GM12878 (cell line): ENCODE results near the gene CASK. TPM values are rescaled to one million over a fixed set of nuclear protein-coding genes. Genes with fewer than 3 reads are reported as not detected.

Experiments
- ATAC-seq: fragments of 200-7000 bp; cut with Tn5 transposase; 3 replicates; pipeline ENCODE4 v1.9.1; 2020; ENCODE audit warnings: mild to moderate bottlenecking, moderate library complexity
- BruUV-seq: library from RNA; stranded (reverse); fragments of 400-500 nt; replicated peaks from 2 replicates; lab custom pipeline; 2021; lab: Mats Ljungman, UMichigan
- CTCF ChIA-PET: fragments of 300-600 bp; sonication (Branson Sonifier 250); formaldehyde crosslinking; extraction: SDS; loops from one replicate; lab custom pipeline; 2021; ENCODE audit warnings: inconsistent platforms; lab: Yijun Ruan, JAX
- POLR2A ChIA-PET: fragments of 350-600 bp; formaldehyde crosslinking; extraction: SDS; loops from one replicate; lab custom pipeline; 2021; ENCODE audit warnings: inconsistent platforms; lab: Charles Lee
- RAD21 ChIA-PET: fragments of 300-600 bp; sonication (Branson Sonifier 250); formaldehyde crosslinking; loops from one replicate; lab custom pipeline; 2023; ENCODE audit warnings: antibody characterized with exemption; ENCODE audit not compliant: unreplicated experiment; lab: Charles Lee
- SMC1A ChIA-PET: fragments of 300-600 bp; sonication (Branson Sonifier 250); formaldehyde crosslinking; loops from one replicate; lab custom pipeline; 2023; ENCODE audit not compliant: unreplicated experiment, uncharacterized antibody; lab: Charles Lee
- DNase-seq: peaks from one replicate; pipeline ENCODE4 v3.0.0-alpha.2; 2011; ENCODE audit warnings: low read depth, low spot score
- FAIRE-seq: peaks from 3 replicates; lab custom pipeline; 2011; peaks lifted over from hg19 to GRCh38; lab: Jason Lieb, UNC
- H2AFZ ChIP-seq: 2 replicates; pipeline ENCODE4 v1.6.0; 2011; ENCODE audit warnings: low read depth, low read length, control low read depth; ENCODE audit not compliant: control insufficient read depth
- H3K27ac ChIP-seq: 2 replicates; pipeline ENCODE4 v1.5.1; 2011; ENCODE audit warnings: control low read depth; ENCODE audit not compliant: control insufficient read depth, insufficient read depth
- H3K27me3 ChIP-seq, 2 experiments: replicated peaks in 1 of 2; 2 replicates each; pipeline versions ENCODE4 v1.6.0 to v1.6.1; 2011; ENCODE audit warnings: low read length in 1 of 2; ENCODE audit not compliant: control insufficient read depth in 2 of 2, insufficient read depth in 2 of 2
- H3K36me3 ChIP-seq, 2 experiments: 2 replicates each; pipeline ENCODE4 v1.5.1; 2011; ENCODE audit warnings: low read length in 1 of 2; ENCODE audit not compliant: control insufficient read depth in 2 of 2, insufficient read depth in 2 of 2
- H3K4me1 ChIP-seq: 2 replicates; pipeline ENCODE4 v1.6.1; 2011; ENCODE audit warnings: mild to moderate bottlenecking, low read length, moderate library complexity, mixed read lengths; ENCODE audit not compliant: control insufficient read depth, insufficient read depth
- H3K4me2 ChIP-seq: 2 replicates; pipeline ENCODE4 v1.6.0; 2011; ENCODE audit warnings: control low read depth; ENCODE audit not compliant: control insufficient read depth, insufficient read depth
- H3K4me3 ChIP-seq: fragments of 200-600 bp; sonication (generic); 2 replicates; pipeline ENCODE4 v1.5.1; 2016
- H3K79me2 ChIP-seq: 2 replicates; pipeline ENCODE4 v1.6.0; 2011; ENCODE audit warnings: low read length; ENCODE audit not compliant: control insufficient read depth, insufficient read depth
- H3K9ac ChIP-seq: 2 replicates; pipeline ENCODE4 v1.8.0; 2011; ENCODE audit warnings: low read length, control low read depth, mixed read lengths; ENCODE audit not compliant: control insufficient read depth, insufficient read depth
- H3K9me3 ChIP-seq: replicated peaks from 3 replicates; pipeline ENCODE4 v1.5.1; 2011; ENCODE audit warnings: mild to moderate bottlenecking, low read length; ENCODE audit not compliant: control insufficient read depth, insufficient read depth
- H4K20me1 ChIP-seq: 2 replicates; pipeline ENCODE4 v1.6.0; 2011; ENCODE audit not compliant: control insufficient read depth, insufficient read depth
- SPI1 ChIP-seq: IDR thresholded peaks from 2 replicates; pipeline ENCODE4 v1.6.1; 2011; ENCODE audit warnings: low read depth, mild to moderate bottlenecking, low read length, moderate library complexity, borderline replicate concordance; ENCODE audit not compliant: insufficient read depth
- WGBS: methylation state at CpG from one replicate; pipeline ENCODE4 v1.1.6; 2016; ENCODE audit warnings: low lambda C conversion rate; ENCODE audit not compliant: insufficient replicate concordance, insufficient coverage; ENCODE audit errors: missing lambda C conversion rate; 5-methylcytosine and 5-hydroxymethylcytosine counted together
- in situ Hi-C: fragments of 300-500 bp; cut with MboI; formaldehyde crosslinking; loops from 9 replicates; pipeline ENCODE4 v1.14.3; 2018; ENCODE audit warnings: mixed read lengths
- intact Hi-C: fragments of 100-400 bp; cut with micrococcal nuclease; formaldehyde crosslinking; loops from one replicate; pipeline ENCODE4 v1.14.2; 2022; ENCODE audit not compliant: unreplicated experiment
- polyA plus RNA-seq, 11 experiments: library from polyadenylated mRNA; depleted of rRNA in 4 of 11; unstranded in 6 of 11; stranded (reverse) in 5 of 11; fragments of >200 nt; fragmentation: Nextera tagmentation in 4 of 11; fragmentation: Illumina TruSeq in 1 of 11; extraction: Ambion mirVana in 4 of 11; extraction: Trizol in 1 of 11; gene quantifications; 1 replicate in 1 of 11; 2 replicates in 10 of 11; pipeline versions ENCODE4 v1.2.1 to v1.2.3, GENCODE V29; 2011 to 2016; ENCODE audit warnings: inconsistent platforms in 2 of 11, missing spikeins in 2 of 11, low read depth in 1 of 11
- total RNA-seq, 4 experiments: library from RNA; depleted of rRNA in 3 of 4; stranded (reverse); fragments of >200 nt in 3 of 4; fragmentation: Illumina TruSeq in 1 of 4; extraction: Trizol in 1 of 4; gene quantifications; 2 replicates each; pipeline versions ENCODE4 v1.2.1 to v1.2.3, GENCODE V29; 2013 to 2021
- TF ChIP-seq, protein P1 (sequence below): IDR thresholded peaks from 2 replicates; pipeline ENCODE4 v1.6.1; 2012; ENCODE audit warnings: low read depth, low read length, improper control_type of control experiment
- TF ChIP-seq, protein P2 (sequence below): fragments of 450-650 bp; IDR thresholded peaks from 2 replicates; pipeline ENCODE4 v1.6.1; 2017; ENCODE audit warnings: mild to moderate bottlenecking
- TF ChIP-seq, protein P3 (sequence below): fragments of 450-650 bp; IDR thresholded peaks from 2 replicates; pipeline ENCODE4 v1.6.1; 2016; ENCODE audit warnings: mild to moderate bottlenecking, moderate library complexity, borderline replicate concordance

CASK gene
- total and polyA plus RNA-seq, 10 of the 15 experiments (the other 5 are each of a cell fraction or from before 2014, with no cell fraction given): 0.60 to 45.9 (median 4.8) TPM

DNA sequence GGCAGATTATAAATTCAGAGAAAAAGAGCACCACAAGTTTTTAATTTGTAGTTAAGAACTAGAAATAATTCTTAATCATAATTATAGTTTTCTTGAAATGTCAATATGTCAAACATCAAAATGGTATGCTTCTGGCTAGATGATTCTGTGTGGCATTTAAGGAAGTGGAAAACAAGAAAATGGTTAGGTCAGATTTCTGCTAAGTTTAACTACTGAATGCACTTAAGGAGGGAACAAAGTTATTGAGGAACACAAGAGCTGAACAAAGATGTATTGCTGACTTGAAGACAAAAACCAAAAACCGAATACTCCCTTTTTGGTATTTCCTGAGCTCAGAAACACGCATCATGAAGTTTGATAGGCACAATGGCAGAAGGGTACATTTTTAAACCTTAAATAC, 293.3 kb downstream of the CASK start:
- ATAC-seq (no peak), DNase-seq (no peak), FAIRE-seq (no peak)
- H3K27me3 ChIP-seq: no peaks in the 10 kb centered on the region
- no peak overlapping the region for H3K9ac ChIP-seq
- no peaks in the 10 kb centered on the region for H3K4me1 ChIP-seq
- CTCF ChIA-PET: no interaction called here
- no peak overlapping the region for H3K4me2 ChIP-seq
- BruUV-seq: no TSS peak
- H3K4me3 ChIP-seq: no peak overlapping the region
- 40% methylated on average over 2 of the region's 2 CpGs for WGBS
- in situ Hi-C loops: no loop called here
- H3K27ac ChIP-seq: no peak overlapping the region
- TF ChIP-seq SPI1: peak; percentile 28; the same call in 1 of the 2 replicates
- TF ChIP-seq, protein P1, sequence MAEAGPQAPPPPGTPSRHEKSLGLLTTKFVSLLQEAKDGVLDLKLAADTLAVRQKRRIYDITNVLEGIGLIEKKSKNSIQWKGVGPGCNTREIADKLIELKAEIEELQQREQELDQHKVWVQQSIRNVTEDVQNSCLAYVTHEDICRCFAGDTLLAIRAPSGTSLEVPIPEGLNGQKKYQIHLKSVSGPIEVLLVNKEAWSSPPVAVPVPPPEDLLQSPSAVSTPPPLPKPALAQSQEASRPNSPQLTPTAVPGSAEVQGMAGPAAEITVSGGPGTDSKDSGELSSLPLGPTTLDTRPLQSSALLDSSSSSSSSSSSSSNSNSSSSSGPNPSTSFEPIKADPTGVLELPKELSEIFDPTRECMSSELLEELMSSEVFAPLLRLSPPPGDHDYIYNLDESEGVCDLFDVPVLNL: no peak
- H3K9me3 ChIP-seq: no peaks in the 10 kb centered on the region
- H4K20me1 ChIP-seq: no peaks in the 10 kb centered on the region
- RAD21 ChIA-PET: no interaction called here
- H2AFZ ChIP-seq: no peak overlapping the region
- no peaks in the 10 kb centered on the region for H3K36me3 ChIP-seq
- POLR2A ChIA-PET: no interaction called here
- intact Hi-C loops: no loop called here
- H3K79me2 ChIP-seq: no peaks in the 10 kb centered on the region
- SMC1A ChIA-PET: no interaction called here

DNA sequence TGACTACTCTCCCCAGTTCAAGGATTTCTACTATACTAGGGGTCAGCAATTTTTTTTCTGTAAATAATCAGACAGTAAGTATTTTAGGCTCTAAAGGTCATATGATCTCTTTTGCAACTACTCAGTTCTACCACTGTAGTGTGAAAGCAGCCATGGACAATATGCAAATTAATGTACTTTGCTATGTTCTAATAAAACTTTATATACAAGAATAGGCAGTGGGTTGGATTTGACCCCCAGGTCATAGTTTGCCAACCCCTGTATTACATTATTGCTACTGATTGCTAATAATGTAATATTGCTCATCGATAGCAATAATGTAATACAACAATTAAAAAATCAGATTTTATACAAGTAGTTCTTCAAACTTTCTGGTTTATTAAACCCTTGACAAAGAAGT, 293.8 kb downstream of the CASK start:
- FAIRE-seq: no peak
- ATAC-seq: no peak
- ChIA-PET CTCF (no interaction called here), SMC1A (no interaction called here), RAD21 (no interaction called here), POLR2A (no interaction called here)
- in situ Hi-C loops (no loop called here), intact Hi-C loops (no loop called here)
- no peaks in the 10 kb centered on the region for H3K9me3 ChIP-seq
- no peaks in the 10 kb centered on the region for H4K20me1 ChIP-seq
- H3K27me3 ChIP-seq: no peaks in the 10 kb centered on the region
- H3K4me1 ChIP-seq: no peaks in the 10 kb centered on the region
- H3K4me3 ChIP-seq: no peak overlapping the region
- no peaks in the 10 kb centered on the region for H3K79me2 ChIP-seq
- TF ChIP-seq, protein P2, sequence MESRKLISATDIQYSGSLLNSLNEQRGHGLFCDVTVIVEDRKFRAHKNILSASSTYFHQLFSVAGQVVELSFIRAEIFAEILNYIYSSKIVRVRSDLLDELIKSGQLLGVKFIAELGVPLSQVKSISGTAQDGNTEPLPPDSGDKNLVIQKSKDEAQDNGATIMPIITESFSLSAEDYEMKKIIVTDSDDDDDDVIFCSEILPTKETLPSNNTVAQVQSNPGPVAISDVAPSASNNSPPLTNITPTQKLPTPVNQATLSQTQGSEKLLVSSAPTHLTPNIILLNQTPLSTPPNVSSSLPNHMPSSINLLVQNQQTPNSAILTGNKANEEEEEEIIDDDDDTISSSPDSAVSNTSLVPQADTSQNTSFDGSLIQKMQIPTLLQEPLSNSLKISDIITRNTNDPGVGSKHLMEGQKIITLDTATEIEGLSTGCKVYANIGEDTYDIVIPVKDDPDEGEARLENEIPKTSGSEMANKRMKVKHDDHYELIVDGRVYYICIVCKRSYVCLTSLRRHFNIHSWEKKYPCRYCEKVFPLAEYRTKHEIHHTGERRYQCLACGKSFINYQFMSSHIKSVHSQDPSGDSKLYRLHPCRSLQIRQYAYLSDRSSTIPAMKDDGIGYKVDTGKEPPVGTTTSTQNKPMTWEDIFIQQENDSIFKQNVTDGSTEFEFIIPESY: no peak
- TF ChIP-seq, protein P3, sequence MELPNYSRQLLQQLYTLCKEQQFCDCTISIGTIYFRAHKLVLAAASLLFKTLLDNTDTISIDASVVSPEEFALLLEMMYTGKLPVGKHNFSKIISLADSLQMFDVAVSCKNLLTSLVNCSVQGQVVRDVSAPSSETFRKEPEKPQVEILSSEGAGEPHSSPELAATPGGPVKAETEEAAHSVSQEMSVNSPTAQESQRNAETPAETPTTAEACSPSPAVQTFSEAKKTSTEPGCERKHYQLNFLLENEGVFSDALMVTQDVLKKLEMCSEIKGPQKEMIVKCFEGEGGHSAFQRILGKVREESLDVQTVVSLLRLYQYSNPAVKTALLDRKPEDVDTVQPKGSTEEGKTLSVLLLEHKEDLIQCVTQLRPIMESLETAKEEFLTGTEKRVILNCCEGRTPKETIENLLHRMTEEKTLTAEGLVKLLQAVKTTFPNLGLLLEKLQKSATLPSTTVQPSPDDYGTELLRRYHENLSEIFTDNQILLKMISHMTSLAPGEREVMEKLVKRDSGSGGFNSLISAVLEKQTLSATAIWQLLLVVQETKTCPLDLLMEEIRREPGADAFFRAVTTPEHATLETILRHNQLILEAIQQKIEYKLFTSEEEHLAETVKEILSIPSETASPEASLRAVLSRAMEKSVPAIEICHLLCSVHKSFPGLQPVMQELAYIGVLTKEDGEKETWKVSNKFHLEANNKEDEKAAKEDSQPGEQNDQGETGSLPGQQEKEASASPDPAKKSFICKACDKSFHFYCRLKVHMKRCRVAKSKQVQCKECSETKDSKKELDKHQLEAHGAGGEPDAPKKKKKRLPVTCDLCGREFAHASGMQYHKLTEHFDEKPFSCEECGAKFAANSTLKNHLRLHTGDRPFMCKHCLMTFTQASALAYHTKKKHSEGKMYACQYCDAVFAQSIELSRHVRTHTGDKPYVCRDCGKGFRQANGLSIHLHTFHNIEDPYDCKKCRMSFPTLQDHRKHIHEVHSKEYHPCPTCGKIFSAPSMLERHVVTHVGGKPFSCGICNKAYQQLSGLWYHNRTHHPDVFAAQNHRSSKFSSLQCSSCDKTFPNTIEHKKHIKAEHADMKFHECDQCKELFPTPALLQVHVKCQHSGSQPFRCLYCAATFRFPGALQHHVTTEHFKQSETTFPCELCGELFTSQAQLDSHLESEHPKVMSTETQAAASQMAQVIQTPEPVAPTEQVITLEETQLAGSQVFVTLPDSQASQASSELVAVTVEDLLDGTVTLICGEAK: peak; percentile 82
- H2AFZ ChIP-seq: no peak overlapping the region
- WGBS: 35% methylated on average over 1 of the region's 1 CpG
- H3K36me3 ChIP-seq: no peaks in the 10 kb centered on the region
- no peak for DNase-seq
- BruUV-seq: no TSS peak
- no peak overlapping the region for H3K4me2 ChIP-seq
- no peak overlapping the region for H3K27ac ChIP-seq
- H3K9ac ChIP-seq: no peak overlapping the region
